Measurements from ENCODE around the gene DMRTC2. TPM values are rescaled to one million over a fixed set of nuclear protein-coding genes. Genes with fewer than 3 reads are reported as not detected.

Gene DMRTC2
- total and polyA plus RNA-seq, 8 donors: not detected

GRCh38 chr19:41880329-41880708 is 35.5 kb downstream of the DMRTC2 start:
- Histone ChIP-seq H3K9me3 (no peaks in the 10 kb centered on the region), H3K36me3 (no peaks in the 10 kb centered on the region), H3K4me1 (peaks cover 0 to 4% (median 0%) of the 10 kb centered on the region in 3 donors), H3K27ac (no peak overlapping the region), H3K27me3 (no peaks in the 10 kb centered on the region), H3K4me3 (no peak overlapping the region)
- WGBS, 2 donors: 56 to 71% methylated on average over 5 of the region's 5 CpGs
- ATAC-seq (no peak), DNase-seq (no peak), FAIRE-seq (no peak)
- TF ChIP-seq CTCF (IDR thresholded peaks at IDR 0.05): no peak
- intact Hi-C loops (cut with DNase I): no loop called here

GRCh38 chr19:41882568-41883462 is 38.0 kb downstream of the DMRTC2 start, which contains the start of gene ARHGEF1:
Gene ARHGEF1, plus strand, starts transcription at chr19:41883184. Its CDS starts 4,899 bp downstream, at chr19:41888083.
- intact Hi-C loops (cut with DNase I): no loop called here
- WGBS, 2 donors: 6 to 14% methylated on average over 39 to 80 of the region's 80 CpGs
- no peak for TF ChIP-seq CTCF (IDR thresholded peaks at IDR 0.05)
- peaks cover 10 to 21% (median 13%) of the 10 kb centered on the region in 3 donors for H3K4me1 ChIP-seq
- DNase-seq (peak in 5 of 6 donors; percentile 51 to 81 (median 54)), ATAC-seq (peak; percentile 18 to 46 (median 28)), FAIRE-seq (no peak)
- H3K9me3 ChIP-seq: no peaks in the 10 kb centered on the region
- H3K4me3 ChIP-seq: peak within 1 kb of the TSS; percentile 62 to 95 (median 87)
- no peaks in the 10 kb centered on the region for H3K36me3 ChIP-seq
- H3K27ac ChIP-seq: peak within 1 kb of the TSS; percentile 48 to 76 (median 64)
- no peaks in the 10 kb centered on the region for H3K27me3 ChIP-seq

- Histone ChIP-seq H3K4me1 (peaks cover 10 to 21% (median 13%) of the 10 kb centered on the region in 3 donors), H3K4me3 (peak overlapping the region; percentile 62 to 95 (median 87)), H3K36me3 (no peaks in the 10 kb centered on the region), H3K27ac (peak overlapping the region; percentile 48 to 76 (median 64)), H3K27me3 (no peaks in the 10 kb centered on the region), H3K9me3 (no peaks in the 10 kb centered on the region)
- TF ChIP-seq CTCF (IDR thresholded peaks at IDR 0.05): no peak
- DNase-seq: no peak
- intact Hi-C loops (cut with DNase I): no loop called here
- peak in 1 of 4 donors; percentile 2 for ATAC-seq
- no peak for FAIRE-seq
- whole genome bisulfite sequencing, 2 donors: 1% methylated on average over 23 of the region's 23 CpGs
These were observed 38.6 kb downstream of the DMRTC2 start for GRCh38 chr19:41883463-41883820.

GRCh38 chr19:41883821-41884733 is 39.2 kb downstream of the DMRTC2 start:
- 1% methylated on average over 64 to 66 of the region's 66 CpGs for WGBS, 2 donors

More at GRCh38 chr19:41883821-41884733, 39.2 kb downstream of the DMRTC2 start:
- peak; percentile 93 to 97 (median 94) for ATAC-seq
- Histone ChIP-seq H3K27me3 (no peaks in the 10 kb centered on the region), H3K36me3 (peaks cover 0 to 5% (median 0%) of the 10 kb centered on the region in 3 donors), H3K9me3 (no peaks in the 10 kb centered on the region), H3K4me3 (peak overlapping the region; percentile 62 to 95 (median 87)), H3K4me1 (peaks cover 10 to 21% (median 13%) of the 10 kb centered on the region in 3 donors), H3K27ac (peak overlapping the region; percentile 25 to 76 (median 64))
- no peak for TF ChIP-seq CTCF (IDR thresholded peaks at IDR 0.05)
- DNase-seq: peak; percentile 95 to 99 (median 96)
- intact Hi-C loops (cut with DNase I): no loop called here
- peak; percentile 56 for FAIRE-seq

Measured in pancreas (tissue), 10 donors.